HUES64 (cell line): ENCODE results near the gene F12.

Experiments used
- H3K27ac ChIP-seq: 2 replicates; pipeline ENCODE4 v1.7.0; 2013; ENCODE audit warnings: low read depth, low read length, inconsistent platforms
- H3K27me3 ChIP-seq: 2 replicates; pipeline ENCODE4 v1.6.1; 2013; ENCODE audit warnings: mild to moderate bottlenecking, low read length; ENCODE audit not compliant: insufficient read depth
- H3K36me3 ChIP-seq: 2 replicates; pipeline ENCODE4 v1.6.1; 2013; ENCODE audit warnings: mild to moderate bottlenecking, low read length; ENCODE audit not compliant: insufficient read depth
- H3K4me1 ChIP-seq: 2 replicates; pipeline ENCODE4 v1.6.1; 2013; ENCODE audit warnings: mild to moderate bottlenecking, low read length, moderate library complexity; ENCODE audit not compliant: insufficient read depth
- H3K4me3 ChIP-seq: 2 replicates; pipeline ENCODE4 v1.5.1; 2013; ENCODE audit warnings: mild to moderate bottlenecking, low read length, moderate library complexity
- H3K9ac ChIP-seq: 2 replicates; pipeline ENCODE4 v1.6.1; 2013; ENCODE audit warnings: mild to moderate bottlenecking, low read depth, low read length
- H3K9me3 ChIP-seq: 2 replicates; pipeline ENCODE4 v1.6.1; 2013; ENCODE audit warnings: low read depth, low read length; ENCODE audit not compliant: insufficient read depth
- WGBS: fragments of 150-250, 120-280 bp; methylation state at CpG from one replicate; pipeline ENCODE4 v1.1.7; 2013; ENCODE audit warnings: missing lambda C conversion rate; 5-methylcytosine and 5-hydroxymethylcytosine counted together

The F12 gene

GRCh38 chr5:177369645-177370440 lies 39.5 kb downstream of the F12 start:
- 85% methylated on average over 11 of the region's 11 CpGs for WGBS
- Histone ChIP-seq H3K36me3 (no peaks in the 10 kb centered on the region), H3K9me3 (no peaks in the 10 kb centered on the region), H3K27me3 (peaks cover 17% of the 10 kb centered on the region), H3K4me1 (peaks cover 18% of the 10 kb centered on the region), H3K4me3 (no peak overlapping the region), H3K27ac (peak overlapping the region; percentile 51; the same call in 1 of the 2 replicates), H3K9ac (no peak overlapping the region)

- Histone ChIP-seq H3K4me1 (peaks cover 17% of the 10 kb centered on the region), H3K9me3 (no peaks in the 10 kb centered on the region), H3K27ac (no peak overlapping the region), H3K27me3 (peaks cover 17% of the 10 kb centered on the region), H3K36me3 (no peaks in the 10 kb centered on the region), H3K4me3 (no peak overlapping the region), H3K9ac (no peak overlapping the region)
- WGBS = 72% methylated on average over 5 of the region's 5 CpGs
These were observed 40.3 kb downstream of the F12 start for GRCh38 chr5:177368869-177369644.

- Histone ChIP-seq H3K36me3 (no peaks in the 10 kb centered on the region), H3K4me3 (peak overlapping the region; percentile 73; the same call in 1 of the 2 replicates), H3K9ac (no peak overlapping the region; the same call in 1 of the 2 replicates), H3K4me1 (peaks cover 11% of the 10 kb centered on the region), H3K27me3 (peaks cover 17% of the 10 kb centered on the region), H3K27ac (no peak overlapping the region), H3K9me3 (no peaks in the 10 kb centered on the region)
- 93% methylated on average over 29 of the region's 29 CpGs for WGBS
These were observed 41.1 kb downstream of the F12 start for GRCh38 chr5:177367981-177368868.

- H3K36me3 ChIP-seq = no peaks in the 10 kb centered on the region
- H3K9me3 ChIP-seq = no peaks in the 10 kb centered on the region
- peak overlapping the region; percentile 48; the same call in 1 of the 2 replicates for H3K9ac ChIP-seq
- peak overlapping the region; percentile 73 for H3K4me3 ChIP-seq
- WGBS = 35% methylated on average over 46 of the region's 46 CpGs
- H3K27me3 ChIP-seq = peaks cover 20% of the 10 kb centered on the region
- H3K4me1 ChIP-seq = peaks cover 12% of the 10 kb centered on the region
- H3K27ac ChIP-seq = no peak overlapping the region
These were observed 42.0 kb downstream of the F12 start for GRCh38 chr5:177367323-177367848.

GRCh38 chr5:177366528-177367322 lies 42.6 kb downstream of the F12 start:
- Histone ChIP-seq H3K4me3 (peak overlapping the region; percentile 73), H3K36me3 (no peaks in the 10 kb centered on the region), H3K4me1 (peaks cover 16% of the 10 kb centered on the region), H3K27me3 (peaks cover 25% of the 10 kb centered on the region), H3K27ac (peak overlapping the region; percentile 89), H3K9ac (peak overlapping the region; percentile 76), H3K9me3 (no peaks in the 10 kb centered on the region)
- WGBS = 2% methylated on average over 36 of the region's 36 CpGs

- Histone ChIP-seq H3K9ac (peak overlapping the region; percentile 76), H3K9me3 (no peaks in the 10 kb centered on the region), H3K36me3 (no peaks in the 10 kb centered on the region), H3K27me3 (peaks cover 25% of the 10 kb centered on the region), H3K4me3 (peak overlapping the region; percentile 73), H3K27ac (peak overlapping the region; percentile 89; the same call in 1 of the 2 replicates), H3K4me1 (peaks cover 16% of the 10 kb centered on the region)
- 73% methylated on average over 13 of the region's 14 CpGs for WGBS
These were observed 43.4 kb downstream of the F12 start for GRCh38 chr5:177365845-177366527.

- Histone ChIP-seq H3K9me3 (no peaks in the 10 kb centered on the region), H3K27me3 (peaks cover 25% of the 10 kb centered on the region), H3K4me3 (no peak overlapping the region), H3K27ac (no peak overlapping the region), H3K9ac (no peak overlapping the region), H3K36me3 (no peaks in the 10 kb centered on the region), H3K4me1 (peaks cover 11% of the 10 kb centered on the region)
- WGBS = 84% methylated on average over 11 of the region's 11 CpGs
These were observed 45.0 kb downstream of the F12 start for GRCh38 chr5:177364159-177364962.

- Histone ChIP-seq H3K9me3 (no peaks in the 10 kb centered on the region), H3K4me3 (peak overlapping the region; percentile 70), H3K9ac (no peak overlapping the region), H3K27me3 (peaks cover 22% of the 10 kb centered on the region), H3K4me1 (peaks cover 11% of the 10 kb centered on the region), H3K36me3 (no peaks in the 10 kb centered on the region), H3K27ac (no peak overlapping the region)
- WGBS = 61% methylated on average over 10 of the region's 10 CpGs
These were observed 45.8 kb downstream of the F12 start for GRCh38 chr5:177363565-177363964.
